ENCODE measurements around the gene KCNA10. TPM values are rescaled to one million over a fixed set of nuclear protein-coding genes. Genes with fewer than 3 reads are reported as not detected.

KCNA10 gene
- total RNA-seq, 1 experiment from 2014 or later = not detected

DNA sequence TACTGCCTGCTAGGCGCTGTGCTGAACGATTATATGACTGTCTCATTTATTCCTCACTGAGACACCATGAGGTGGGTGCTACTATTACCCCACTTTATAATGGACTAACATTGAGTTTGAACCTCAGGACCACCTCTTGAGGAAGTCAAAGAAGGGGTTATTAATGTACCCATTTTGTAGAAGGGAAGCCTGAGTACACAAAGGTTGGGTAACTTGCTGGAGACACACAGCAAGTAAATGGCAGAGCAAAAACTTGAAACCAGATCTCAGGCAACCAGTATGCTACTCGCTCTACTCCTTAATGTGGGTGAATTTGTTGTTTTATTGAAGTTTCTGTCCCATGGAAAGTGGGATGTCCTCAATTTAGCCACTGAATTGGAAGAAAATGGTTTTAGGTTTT is 30.1 kb downstream of the KCNA10 start:
- Histone ChIP-seq H2AK5ac (ENCODE audit: insufficient read length, low read length) (no peak overlapping the region), H4K8ac (replicated peaks; ENCODE audit: insufficient read length, low read depth, low read length) (no peak overlapping the region), H3K23ac (ENCODE audit: insufficient read length, low read depth, low read length) (no peak overlapping the region), H3K4me2 (ENCODE audit: insufficient read depth, insufficient read length, low read length) (no peak overlapping the region), H3K14ac (ENCODE audit: insufficient read depth, low read length) (no peak overlapping the region), H3K4me1 (ENCODE audit: insufficient read depth, low read length) (no peaks in the 10 kb centered on the region), H4K20me1 (ENCODE audit: control insufficient read depth, insufficient read depth, insufficient read length) (no peaks in the 10 kb centered on the region), H3K56ac (ENCODE audit: insufficient read length, low read depth, low read length) (no peak overlapping the region), H3K79me1 (ENCODE audit: insufficient read depth, low read depth, low read length, poor library complexity, severe bottlenecking) (no peaks in the 10 kb centered on the region), H3K27me3 (ENCODE audit: insufficient read depth, low read length) (no peaks in the 10 kb centered on the region), H3K18ac (ENCODE audit: insufficient read length, low read depth, low read length) (no peak overlapping the region), H2AFZ (ENCODE audit: low read length) (no peak overlapping the region), H2BK120ac (ENCODE audit: low read depth, low read length, poor library complexity, severe bottlenecking) (no peak overlapping the region), H3K79me2 (ENCODE audit: insufficient read depth, low read length) (no peaks in the 10 kb centered on the region), H3T11ph (ENCODE audit: low read length) (no peak overlapping the region), H2BK20ac (ENCODE audit: low read depth, low read length, poor library complexity, severe bottlenecking) (no peak overlapping the region), H3K27ac (ENCODE audit: insufficient read length, low read depth, low read length) (no peak overlapping the region), H3K9ac (ENCODE audit: extremely low read depth, insufficient read length, low read length) (no peak overlapping the region), H2BK5ac (ENCODE audit: insufficient read length, low read length) (no peak overlapping the region), H3K23me2 (ENCODE audit: insufficient read length, low read depth, low read length, poor library complexity, severe bottlenecking) (no peaks in the 10 kb centered on the region), H4K5ac (ENCODE audit: insufficient read length, low read depth, low read length) (no peak overlapping the region), H3K4ac (ENCODE audit: low read depth, low read length) (no peak overlapping the region), H3K9me3 (ENCODE audit: control insufficient read depth, low read depth, low read length) (no peaks in the 10 kb centered on the region), H2BK15ac (ENCODE audit: low read depth, low read length) (no peak overlapping the region), H4K91ac (ENCODE audit: insufficient read length, low read depth, low read length) (no peak overlapping the region), H2BK12ac (ENCODE audit: insufficient read length, low read depth, low read length) (no peak overlapping the region)
- TF ChIP-seq CTCF (conservative IDR thresholded peaks at IDR 0.05) = no peak
- Mint-ChIP-seq H3K27ac (no peak overlapping the region), H3K9me3 (no peaks in the 10 kb centered on the region), H3K4me1 (peaks cover 16 to 17% of the 10 kb centered on the region in 2 experiments), H3K4me3 (no peak overlapping the region), H3K36me3 (ENCODE audit: insufficient read depth in 1 of 3, low read depth in 3 of 3) (no peaks in the 10 kb centered on the region; a peak in 1 of 7 replicates), H3K27me3 (ENCODE audit: low read depth) (peaks cover 12% of the 10 kb centered on the region)
- no peak for DNase-seq
- no CpG with 5 or more reads among the region's 3 CpGs for WGBS (ENCODE audit: extremely low coverage, insufficient read length, low lambda C conversion rate)

Data from H9 (cell line).